Right atrium auricular region (tissue), 2 donors: ENCODE measurements around the gene HIPK2. TPM values are rescaled to one million over a fixed set of nuclear protein-coding genes. Genes with fewer than 3 reads are reported as not detected.

ENCODE experiments used
- DNase-seq: peaks from one replicate; pipeline ENCODE4 v3.0.0-alpha.2; 2019; ENCODE audit warnings: low spot score
- H3K27ac ChIP-seq, 2 donors: fragments of 200-600 bp; sonication (generic); 1 replicate in 1 of 2; 2 replicates in 1 of 2; pipeline ENCODE4 v1.5.1; 2016 to 2019
- H3K27me3 ChIP-seq, 2 donors: fragments of 200-600 bp; sonication (generic); one replicate each; pipeline versions ENCODE4 v1.5.1 to v1.6.0; 2017 to 2019
- H3K36me3 ChIP-seq: fragments of 200-600 bp; sonication (generic); one replicate; pipeline ENCODE4 v1.5.1; 2016
- H3K4me1 ChIP-seq, 2 donors: fragments of 200-600 bp; sonication (generic); one replicate each; pipeline versions ENCODE4 v1.5.1 to v1.6.0; 2017 to 2019
- H3K4me3 ChIP-seq, 2 donors: fragments of 200-600 bp; sonication (generic); 1 replicate in 1 of 2; 2 replicates in 1 of 2; pipeline ENCODE4 v1.5.1; 2017 to 2019; ENCODE audit warnings: mild to moderate bottlenecking in 1 of 2, moderate library complexity in 1 of 2
- H3K9me3 ChIP-seq, 2 donors: fragments of 200-600 bp; sonication (generic); one replicate each; pipeline ENCODE4 v1.5.1; 2019
- total RNA-seq, 2 donors: library from RNA; depleted of rRNA; stranded (reverse); fragments of >200 nt; gene quantifications; one replicate each; pipeline ENCODE4 v1.1.0, GENCODE V29; 2016
- TF ChIP-seq, protein P1 (sequence below), 2 donors: fragments of 200-600 bp; sonication (generic); IDR thresholded peaks; one replicate each; pipeline ENCODE4 v1.5.1; 2019; ENCODE audit warnings: antibody characterized with exemption in 2 of 2

HIPK2 gene
- total RNA-seq, 2 donors from 2014 or later, result 87.0 to 131 TPM

DNA sequence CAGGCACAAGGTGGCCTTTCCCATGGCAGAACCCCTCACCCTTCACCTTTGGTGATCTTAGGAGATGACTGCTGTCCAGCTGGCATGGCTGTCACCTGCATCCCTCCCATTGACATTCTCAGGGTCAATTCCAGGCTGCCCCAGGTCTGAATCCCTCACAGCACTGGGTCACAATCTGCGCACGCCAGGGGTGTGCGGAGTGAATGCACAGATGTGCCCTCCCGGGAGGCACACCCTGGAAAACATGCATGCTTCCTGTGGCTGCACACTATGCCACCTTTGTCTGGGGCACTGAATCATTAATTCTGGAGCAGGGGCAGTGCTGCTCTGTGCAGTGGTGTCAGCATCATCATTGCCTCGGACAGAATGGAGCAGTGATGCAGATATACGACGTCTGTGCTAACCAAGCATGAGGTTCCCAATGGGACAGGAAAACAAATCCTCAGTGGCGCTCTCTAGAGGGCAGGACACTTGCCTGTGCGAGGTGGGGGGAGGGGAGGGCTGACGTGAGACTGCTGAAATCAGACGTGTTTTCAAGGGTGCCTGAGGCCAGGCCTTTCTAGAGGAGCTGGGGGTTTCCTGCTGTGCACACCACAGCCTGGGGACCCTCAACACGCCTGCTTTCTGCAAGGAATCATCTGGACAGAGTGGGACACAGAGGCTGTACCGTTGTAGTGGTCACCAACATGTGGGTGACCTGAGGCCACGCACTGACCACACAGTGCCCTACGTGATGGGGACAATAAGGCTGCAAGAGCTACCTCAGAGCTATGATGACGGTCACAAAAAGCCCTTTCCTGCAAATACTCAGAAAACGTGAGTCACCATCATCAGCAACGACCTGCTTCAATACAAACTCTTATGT, 77.9 kb downstream of the HIPK2 start:
- Histone ChIP-seq H3K4me1 (peaks cover 0 to 71% of the 10 kb centered on the region in 2 donors), H3K27ac (peak overlapping the region in 1 of 2 donors; percentile 85), H3K9me3 (no peaks in the 10 kb centered on the region), H3K27me3 (no peaks in the 10 kb centered on the region), H3K4me3 (no peak overlapping the region), H3K36me3 (peaks cover 9% of the 10 kb centered on the region)
- TF ChIP-seq, protein P1, sequence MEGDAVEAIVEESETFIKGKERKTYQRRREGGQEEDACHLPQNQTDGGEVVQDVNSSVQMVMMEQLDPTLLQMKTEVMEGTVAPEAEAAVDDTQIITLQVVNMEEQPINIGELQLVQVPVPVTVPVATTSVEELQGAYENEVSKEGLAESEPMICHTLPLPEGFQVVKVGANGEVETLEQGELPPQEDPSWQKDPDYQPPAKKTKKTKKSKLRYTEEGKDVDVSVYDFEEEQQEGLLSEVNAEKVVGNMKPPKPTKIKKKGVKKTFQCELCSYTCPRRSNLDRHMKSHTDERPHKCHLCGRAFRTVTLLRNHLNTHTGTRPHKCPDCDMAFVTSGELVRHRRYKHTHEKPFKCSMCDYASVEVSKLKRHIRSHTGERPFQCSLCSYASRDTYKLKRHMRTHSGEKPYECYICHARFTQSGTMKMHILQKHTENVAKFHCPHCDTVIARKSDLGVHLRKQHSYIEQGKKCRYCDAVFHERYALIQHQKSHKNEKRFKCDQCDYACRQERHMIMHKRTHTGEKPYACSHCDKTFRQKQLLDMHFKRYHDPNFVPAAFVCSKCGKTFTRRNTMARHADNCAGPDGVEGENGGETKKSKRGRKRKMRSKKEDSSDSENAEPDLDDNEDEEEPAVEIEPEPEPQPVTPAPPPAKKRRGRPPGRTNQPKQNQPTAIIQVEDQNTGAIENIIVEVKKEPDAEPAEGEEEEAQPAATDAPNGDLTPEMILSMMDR (IDR thresholded peaks at IDR 0.05), result no peak
- no peak for DNase-seq

DNA sequence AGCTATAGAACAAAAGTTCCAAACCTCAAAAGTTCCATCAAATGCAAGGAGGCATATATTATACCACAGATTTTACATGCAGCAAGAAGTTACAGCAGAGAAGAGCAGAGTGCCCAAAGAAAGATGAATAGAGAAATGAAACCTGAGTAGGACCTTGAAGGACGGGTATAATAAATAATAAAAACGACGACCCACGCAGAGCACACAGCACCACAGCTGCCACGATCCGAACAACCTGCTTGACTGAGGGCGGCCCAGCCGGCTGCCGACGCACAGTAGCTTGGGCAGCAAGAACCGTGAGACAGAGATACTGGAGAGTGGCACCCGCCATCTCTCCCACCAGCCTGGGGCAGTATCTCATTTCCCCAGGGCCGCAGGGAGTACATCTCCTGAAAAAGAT, 79.0 kb downstream of the HIPK2 start:
- Histone ChIP-seq H3K36me3 (peaks cover 9% of the 10 kb centered on the region), H3K4me1 (peaks cover 0 to 60% of the 10 kb centered on the region in 2 donors), H3K27me3 (no peaks in the 10 kb centered on the region), H3K9me3 (no peaks in the 10 kb centered on the region), H3K27ac (peak overlapping the region in 1 of 2 donors; percentile 27), H3K4me3 (no peak overlapping the region)
- no peak for DNase-seq
- TF ChIP-seq, protein P1 (IDR thresholded peaks at IDR 0.05), result no peak

DNA sequence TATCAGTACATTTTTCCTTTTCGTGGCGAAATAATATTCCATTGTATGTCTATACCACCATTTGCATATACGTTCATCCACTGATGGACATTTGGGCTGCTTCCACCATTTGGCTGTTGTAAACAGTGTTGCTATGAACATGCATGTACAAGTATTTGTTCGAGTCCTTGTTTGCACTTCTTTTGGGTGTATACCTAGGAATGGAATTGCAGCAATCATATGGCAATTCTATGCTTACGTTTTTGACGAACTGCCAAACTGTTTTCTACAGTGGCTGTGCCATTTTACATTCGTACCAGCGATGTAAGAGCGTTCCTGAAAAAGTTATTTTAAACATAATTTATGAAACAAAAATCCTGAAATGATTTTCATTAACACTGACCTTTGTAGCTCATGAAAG, 79.5 kb downstream of the HIPK2 start:
- TF ChIP-seq, protein P1 (IDR thresholded peaks at IDR 0.05), result no peak
- H3K27ac ChIP-seq, result no peak overlapping the region
- peaks cover 9% of the 10 kb centered on the region for H3K36me3 ChIP-seq
- H3K9me3 ChIP-seq, result no peaks in the 10 kb centered on the region
- no peak for DNase-seq
- no peaks in the 10 kb centered on the region for H3K27me3 ChIP-seq
- H3K4me3 ChIP-seq, result no peak overlapping the region
- peaks cover 0 to 55% of the 10 kb centered on the region in 2 donors for H3K4me1 ChIP-seq

DNA sequence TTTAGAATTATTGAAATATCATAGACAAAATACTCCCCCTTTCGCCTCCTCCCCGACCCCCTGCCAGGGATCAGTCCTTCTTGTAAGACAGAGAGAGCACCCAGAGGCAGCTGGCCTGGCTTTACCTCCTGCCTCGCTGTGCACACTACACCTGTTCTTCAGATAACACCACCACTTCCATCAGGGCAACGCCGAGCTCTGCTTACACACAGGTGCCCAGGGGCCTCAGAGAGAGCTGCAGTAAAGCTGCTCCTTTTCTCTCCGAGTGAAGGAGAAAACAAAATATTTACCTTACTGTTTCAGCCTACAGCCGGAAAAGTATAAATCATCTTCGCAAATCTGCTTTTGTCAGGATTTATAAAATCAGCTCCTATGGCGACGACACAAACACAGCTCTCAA, 80.7 kb downstream of the HIPK2 start:
- no peaks in the 10 kb centered on the region for H3K9me3 ChIP-seq
- no peaks in the 10 kb centered on the region for H3K27me3 ChIP-seq
- DNase-seq, result no peak
- H3K36me3 ChIP-seq, result peaks cover 9% of the 10 kb centered on the region
- peaks cover 0 to 52% of the 10 kb centered on the region in 2 donors for H3K4me1 ChIP-seq
- peak overlapping the region in 1 of 2 donors; percentile 11 for H3K27ac ChIP-seq
- TF ChIP-seq, protein P1 (IDR thresholded peaks at IDR 0.05), result no peak
- no peak overlapping the region for H3K4me3 ChIP-seq

DNA sequence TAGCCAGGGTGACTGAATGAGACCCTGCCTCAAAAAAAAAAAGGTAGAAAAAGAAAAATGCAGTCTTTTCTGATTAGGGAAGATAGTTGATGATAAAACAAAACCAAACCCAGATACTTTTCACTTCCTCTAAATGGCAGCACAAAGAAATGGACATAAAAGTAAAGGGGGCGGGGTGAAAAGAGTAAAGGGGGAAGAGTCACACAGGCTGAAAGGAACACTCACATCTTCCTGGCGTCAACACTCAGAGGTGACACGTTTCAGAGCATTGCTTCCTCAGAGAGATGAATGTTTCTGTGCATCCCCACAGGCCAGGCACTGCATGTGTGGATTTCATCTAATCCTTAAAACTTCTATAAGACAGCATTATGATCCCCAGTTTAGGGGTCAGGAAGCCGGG, 81.2 kb downstream of the HIPK2 start:
- Histone ChIP-seq H3K36me3 (peaks cover 9% of the 10 kb centered on the region), H3K27me3 (no peaks in the 10 kb centered on the region), H3K27ac (peak overlapping the region in 1 of 2 donors; percentile 11), H3K4me1 (peaks cover 0 to 52% of the 10 kb centered on the region in 2 donors), H3K4me3 (no peak overlapping the region), H3K9me3 (no peaks in the 10 kb centered on the region)
- no peak for DNase-seq
- TF ChIP-seq, protein P1 (IDR thresholded peaks at IDR 0.05), result no peak
